ENCODE data around the gene SLC16A10. TPM values are rescaled to one million over a fixed set of nuclear protein-coding genes. Genes with fewer than 3 reads are reported as not detected.
"Not testable (repeated sequence)": the region's sequence is repeated elsewhere in the genome, so short reads cannot be mapped to it uniquely, and the experiment has no call there.

Gene SLC16A10
- total and polyA plus RNA-seq, 2 of the 8 experiments (the other 6 are each of a cell fraction or from before 2014, with no cell fraction given), result 18.6 to 23.2 TPM

DNA sequence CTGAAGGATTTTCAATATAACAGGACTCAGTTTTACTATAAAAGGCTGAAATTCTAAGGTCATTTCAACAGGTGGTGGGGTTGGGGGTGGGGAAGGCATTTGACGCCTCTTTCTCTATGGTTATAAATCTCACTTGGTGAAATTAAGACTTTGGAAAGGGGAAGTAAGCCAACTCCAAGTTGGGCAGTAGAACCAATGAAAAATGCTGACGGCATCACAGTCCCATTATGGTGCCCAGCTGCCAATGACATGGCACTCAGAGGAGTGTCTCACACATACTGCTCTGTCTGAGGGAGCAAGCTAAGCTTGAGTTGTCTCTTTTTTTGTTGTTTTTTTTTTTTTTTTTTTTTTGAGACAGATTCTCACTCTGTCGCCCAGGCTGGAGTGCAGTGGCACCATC lies 4.7 kb downstream of the SLC16A10 start (continued):
- TF ChIP-seq BCL11A (IDR thresholded peaks at IDR 0.05; ENCODE audit: low read depth in 2 of 2, low read length in 2 of 2), result no peak
- TF ChIP-seq RFX5 (IDR thresholded peaks at IDR 0.05; ENCODE audit: borderline replicate concordance, low read depth, low read length), result no peak
- TF ChIP-seq ZNF274 (IDR thresholded peaks at IDR 0.05; ENCODE audit: borderline replicate concordance, extremely low read depth, low read length), result no peak
- TF ChIP-seq EGR1 (IDR thresholded peaks at IDR 0.05; ENCODE audit: borderline replicate concordance, low read depth, low read length), result no peak

GRCh38 chr6:111095488-111095887 lies 8.2 kb downstream of the SLC16A10 start:
- H3K56ac ChIP-seq (replicated peaks; ENCODE audit: insufficient read length, low read depth, low read length); H3K9me3 ChIP-seq (ENCODE audit: insufficient read depth in 2 of 2, low read depth in 1 of 2, low read length in 1 of 2); H3K4me1 ChIP-seq (replicated peaks in 1 of 4; ENCODE audit: control insufficient read depth in 3 of 4, insufficient read depth in 4 of 4, low read length in 3 of 4); POLR2A ChIA-PET (ENCODE audit: partially characterized antibody); H3K23ac ChIP-seq (ENCODE audit: insufficient read length); H3K9ac ChIP-seq (replicated peaks in 1 of 4; ENCODE audit: extremely low read depth in 1 of 4, low read depth in 3 of 4, low read length in 3 of 4); H3K23me2 ChIP-seq (ENCODE audit: low read depth, low read length); H3K14ac ChIP-seq (ENCODE audit: insufficient read length); H3K36me3 ChIP-seq (ENCODE audit: control insufficient read depth in 2 of 4, insufficient read depth in 4 of 4, low read length in 3 of 4); H2BK12ac ChIP-seq (ENCODE audit: low read depth, low read length); H3K27ac ChIP-seq (ENCODE audit: low read depth, low read length); H2BK15ac ChIP-seq (ENCODE audit: low read length); H3K18ac ChIP-seq (ENCODE audit: extremely low read depth, low read length); H2AFZ ChIP-seq (ENCODE audit: low read length); H3K4me3 ChIP-seq (ENCODE audit: extremely low read depth in 1 of 4, insufficient read depth in 2 of 4, low read depth in 3 of 4, low read length in 4 of 4); H2BK120ac ChIP-seq (replicated peaks; ENCODE audit: low read depth, low read length); H3K27me3 ChIP-seq (replicated peaks in 1 of 4; ENCODE audit: control insufficient read depth in 3 of 4, extremely low read depth in 1 of 4, insufficient read depth in 3 of 4, low read length in 3 of 4); H3K4ac ChIP-seq (replicated peaks; ENCODE audit: insufficient read length, low read depth, low read length); H4K5ac ChIP-seq (ENCODE audit: insufficient read length, low read depth, low read length); DNase-seq (ENCODE audit: low read depth in 1 of 2, low spot score in 2 of 2); H4K20me1 ChIP-seq (replicated peaks in 1 of 2; ENCODE audit: control insufficient read depth in 1 of 2, insufficient read depth in 2 of 2, low read length in 2 of 2); H2AK5ac ChIP-seq (ENCODE audit: low read depth, low read length); H3K79me1 ChIP-seq (ENCODE audit: low read depth, low read length); H3K4me2 ChIP-seq (ENCODE audit: insufficient read depth in 1 of 2, low read depth in 2 of 2, low read length in 2 of 2); H2BK5ac ChIP-seq (ENCODE audit: low read depth, low read length); H2BK20ac ChIP-seq (ENCODE audit: low read length); FAIRE-seq; H4K8ac ChIP-seq (ENCODE audit: extremely low read depth, insufficient read depth, low read length); H4K91ac ChIP-seq (replicated peaks; ENCODE audit: insufficient read length, low read length): not testable (repeated sequence)
- CTCF ChIA-PET (ENCODE audit: partially characterized antibody), result interaction anchor here (1.1 kb wide), 1 partner anchor 380 kb away, joined by 3 read pairs; no protein-coding TSS in a partner anchor
- WGBS, 2 experiments (ENCODE audit: extremely low coverage in 1 of 2, insufficient coverage in 1 of 2, insufficient read length in 1 of 2, insufficient replicate concordance in 2 of 2, low coverage in 1 of 2, low lambda C conversion rate in 2 of 2, missing lambda C conversion rate in 1 of 2), result 95% methylated on average over 1 of the region's 1 CpG; no CpG with 5 or more reads in 1 of the 2 experiments
- peaks cover 0 to 36% of the 10 kb centered on the region in 2 experiments; a peak in 2 of 4 replicates for H3K79me2 ChIP-seq (ENCODE audit: control insufficient read depth in 1 of 2, insufficient read depth in 2 of 2, low read length in 2 of 2)
